ENCODE measurements around the gene FYCO1.

Gene FYCO1

DNA sequence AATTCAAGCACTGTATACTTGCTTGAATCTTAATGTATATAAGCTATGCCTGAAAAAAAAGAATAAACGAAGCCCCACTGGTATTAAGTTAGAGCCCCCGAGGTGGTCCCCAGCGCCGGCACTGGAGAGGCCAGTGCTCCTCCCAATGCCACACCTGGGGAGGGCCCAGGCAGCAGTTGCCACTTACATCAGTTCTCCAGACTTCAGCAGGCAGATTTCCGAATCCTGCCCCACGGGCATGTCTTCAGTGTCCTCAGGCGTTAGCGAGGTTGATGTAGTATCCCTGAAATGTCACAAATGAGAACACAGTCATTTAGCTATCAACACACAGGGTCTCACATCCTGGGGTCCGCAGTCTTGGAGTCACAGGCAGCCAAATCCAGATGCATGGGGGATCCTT is 59.4 kb downstream of the FYCO1 start:
- TF ChIP-seq SP1 (IDR thresholded peaks at IDR 0.05) (no peak), ELF4 (IDR thresholded peaks at IDR 0.05) (no peak), TARDBP (IDR thresholded peaks at IDR 0.05) (no peak), FOXK2 (IDR thresholded peaks at IDR 0.05) (no peak), SUZ12 (IDR thresholded peaks at IDR 0.05) (no peak), HDGF (IDR thresholded peaks at IDR 0.05; ENCODE audit: borderline replicate concordance) (no peak), FOXM1 (IDR thresholded peaks at IDR 0.05; ENCODE audit: borderline replicate concordance) (no peak), NFRKB (IDR thresholded peaks at IDR 0.05) (no peak), ARNT (IDR thresholded peaks at IDR 0.05) (no peak), L3MBTL2 (conservative IDR thresholded peaks at IDR 0.05) (no peak), BHLHE40 (IDR thresholded peaks at IDR 0.05; ENCODE audit: borderline replicate concordance) (no peak), CTBP1 (IDR thresholded peaks at IDR 0.05; ENCODE audit: borderline replicate concordance) (no peak), LEF1 (IDR thresholded peaks at IDR 0.05; ENCODE audit: borderline replicate concordance) (no peak), FOXA1 (IDR thresholded peaks at IDR 0.05) (no peak), ZNF384 (IDR thresholded peaks at IDR 0.05) (no peak)
- TF ChIP-seq, protein P1, sequence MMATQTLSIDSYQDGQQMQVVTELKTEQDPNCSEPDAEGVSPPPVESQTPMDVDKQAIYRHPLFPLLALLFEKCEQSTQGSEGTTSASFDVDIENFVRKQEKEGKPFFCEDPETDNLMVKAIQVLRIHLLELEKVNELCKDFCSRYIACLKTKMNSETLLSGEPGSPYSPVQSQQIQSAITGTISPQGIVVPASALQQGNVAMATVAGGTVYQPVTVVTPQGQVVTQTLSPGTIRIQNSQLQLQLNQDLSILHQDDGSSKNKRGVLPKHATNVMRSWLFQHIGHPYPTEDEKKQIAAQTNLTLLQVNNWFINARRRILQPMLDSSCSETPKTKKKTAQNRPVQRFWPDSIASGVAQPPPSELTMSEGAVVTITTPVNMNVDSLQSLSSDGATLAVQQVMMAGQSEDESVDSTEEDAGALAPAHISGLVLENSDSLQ (IDR thresholded peaks at IDR 0.05): no peak
- DNase-seq (ENCODE audit: extremely low spot score): no peak
- ChIA-PET POLR2A (no interaction called here), CTCF (no interaction called here)

- CTCF ChIA-PET: no interaction called here
- POLR2A ChIA-PET: no interaction called here
- no peak for DNase-seq (ENCODE audit: extremely low spot score)
- TF ChIP-seq ARNT (IDR thresholded peaks at IDR 0.05) (no peak), FOXA1 (IDR thresholded peaks at IDR 0.05) (no peak), TARDBP (IDR thresholded peaks at IDR 0.05) (no peak), L3MBTL2 (conservative IDR thresholded peaks at IDR 0.05) (no peak), LEF1 (IDR thresholded peaks at IDR 0.05; ENCODE audit: borderline replicate concordance) (no peak), HDGF (IDR thresholded peaks at IDR 0.05; ENCODE audit: borderline replicate concordance) (no peak), SP1 (IDR thresholded peaks at IDR 0.05) (no peak), FOXM1 (IDR thresholded peaks at IDR 0.05; ENCODE audit: borderline replicate concordance) (no peak), NFRKB (IDR thresholded peaks at IDR 0.05) (no peak)
- TF ChIP-seq, protein P1 (IDR thresholded peaks at IDR 0.05): no peak
Measured at GRCh38 chr3:45933591-45933990, 62.0 kb downstream of the FYCO1 start.

- TF ChIP-seq L3MBTL2 (conservative IDR thresholded peaks at IDR 0.05) (no peak), SP1 (IDR thresholded peaks at IDR 0.05) (no peak), BHLHE40 (IDR thresholded peaks at IDR 0.05; ENCODE audit: borderline replicate concordance) (no peak), SUZ12 (IDR thresholded peaks at IDR 0.05) (no peak)
- TF ChIP-seq, protein P1 (IDR thresholded peaks at IDR 0.05): no peak
- CTCF ChIA-PET: no interaction called here
- DNase-seq (ENCODE audit: extremely low spot score): no peak
- POLR2A ChIA-PET: no interaction called here
Measured at GRCh38 chr3:45932112-45932511, 63.5 kb downstream of the FYCO1 start.

- TF ChIP-seq CTBP1 (IDR thresholded peaks at IDR 0.05; ENCODE audit: borderline replicate concordance) (no peak), ZNF384 (IDR thresholded peaks at IDR 0.05) (no peak), ARNT (IDR thresholded peaks at IDR 0.05) (no peak), SP1 (IDR thresholded peaks at IDR 0.05) (no peak), SUZ12 (IDR thresholded peaks at IDR 0.05) (no peak)
- CTCF ChIA-PET: no interaction called here
- DNase-seq (ENCODE audit: extremely low spot score): no peak
Measured at GRCh38 chr3:45931496-45931895, 64.1 kb downstream of the FYCO1 start.

GRCh38 chr3:45929042-45929679 is 66.5 kb downstream of the FYCO1 start:
- ChIA-PET POLR2A (no interaction called here), CTCF (interaction anchor here (0.6 to 1.3 kb wide), 2 partner anchors 16 to 167 kb away, joined by 3 to 6 read pairs; no protein-coding TSS in a partner anchor)
- DNase-seq (ENCODE audit: extremely low spot score): peak; percentile 56
- TF ChIP-seq NFRKB (IDR thresholded peaks at IDR 0.05) (no peak), FOXA1 (IDR thresholded peaks at IDR 0.05) (no peak), TARDBP (IDR thresholded peaks at IDR 0.05) (no peak), L3MBTL2 (conservative IDR thresholded peaks at IDR 0.05) (no peak), SP1 (IDR thresholded peaks at IDR 0.05) (no peak), LEF1 (IDR thresholded peaks at IDR 0.05; ENCODE audit: borderline replicate concordance) (no peak), BHLHE40 (IDR thresholded peaks at IDR 0.05; ENCODE audit: borderline replicate concordance) (no peak), FOXK2 (IDR thresholded peaks at IDR 0.05) (no peak), ARNT (IDR thresholded peaks at IDR 0.05) (no peak), ELF4 (IDR thresholded peaks at IDR 0.05) (no peak), ZNF384 (IDR thresholded peaks at IDR 0.05) (no peak), FOXM1 (IDR thresholded peaks at IDR 0.05; ENCODE audit: borderline replicate concordance) (no peak), SUZ12 (IDR thresholded peaks at IDR 0.05) (no peak), HDGF (IDR thresholded peaks at IDR 0.05; ENCODE audit: borderline replicate concordance) (no peak), CTBP1 (IDR thresholded peaks at IDR 0.05; ENCODE audit: borderline replicate concordance) (no peak)
- TF ChIP-seq, protein P1 (IDR thresholded peaks at IDR 0.05): no peak

More at GRCh38 chr3:45931496-45931895, 64.1 kb downstream of the FYCO1 start:
- POLR2A ChIA-PET: no interaction called here

DNA sequence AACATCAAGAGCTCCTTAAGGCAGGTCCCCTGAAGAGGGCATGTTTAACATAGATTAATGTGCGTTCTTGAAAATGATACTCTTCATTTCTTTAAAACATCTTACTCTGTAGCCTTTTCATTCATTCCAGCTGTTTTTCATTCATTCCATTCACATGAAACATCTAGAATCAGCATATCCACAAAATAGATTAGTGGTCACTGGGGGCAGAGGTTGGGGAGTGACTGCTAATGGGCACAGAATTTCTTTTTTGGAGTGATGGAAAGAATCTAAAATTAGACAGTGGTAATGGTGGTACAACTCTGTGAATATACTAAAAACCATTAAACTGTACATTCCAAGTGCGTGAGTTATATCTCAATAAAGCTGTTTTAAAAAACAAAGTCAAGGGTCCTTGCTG is 67.7 kb downstream of the FYCO1 start:
- no peak for DNase-seq (ENCODE audit: extremely low spot score)
- no peak for TF ChIP-seq CTBP1 (IDR thresholded peaks at IDR 0.05; ENCODE audit: borderline replicate concordance)
- no peak for TF ChIP-seq L3MBTL2 (conservative IDR thresholded peaks at IDR 0.05)
- TF ChIP-seq SP1 (IDR thresholded peaks at IDR 0.05): no peak
- TF ChIP-seq ZNF384 (IDR thresholded peaks at IDR 0.05): no peak
- no peak for TF ChIP-seq FOXK2 (IDR thresholded peaks at IDR 0.05)
- TF ChIP-seq, protein P1 (IDR thresholded peaks at IDR 0.05): no peak
- TF ChIP-seq FOXA1 (IDR thresholded peaks at IDR 0.05): no peak
- TF ChIP-seq TARDBP (IDR thresholded peaks at IDR 0.05): no peak
- TF ChIP-seq NFRKB (IDR thresholded peaks at IDR 0.05): no peak
- no peak for TF ChIP-seq SUZ12 (IDR thresholded peaks at IDR 0.05)
- TF ChIP-seq BHLHE40 (IDR thresholded peaks at IDR 0.05; ENCODE audit: borderline replicate concordance): no peak
- TF ChIP-seq ELF4 (IDR thresholded peaks at IDR 0.05): no peak
- no peak for TF ChIP-seq ARNT (IDR thresholded peaks at IDR 0.05)
- TF ChIP-seq FOXM1 (IDR thresholded peaks at IDR 0.05; ENCODE audit: borderline replicate concordance): no peak
- no peak for TF ChIP-seq LEF1 (IDR thresholded peaks at IDR 0.05; ENCODE audit: borderline replicate concordance)
- ChIA-PET CTCF (no interaction called here), POLR2A (no interaction called here)
